H9 (cell line): ENCODE results near the gene PKNOX2. TPM values are rescaled to one million over a fixed set of nuclear protein-coding genes. Genes with fewer than 3 reads are reported as not detected.

Experiments used
- DNase-seq: peaks from one replicate; pipeline ENCODE4 v3.0.0-alpha.2; 2017
- H2AFZ ChIP-seq: one replicate; pipeline ENCODE4 v1.6.1; 2013; ENCODE audit warnings: mild to moderate bottlenecking, low read length, control low read depth, moderate library complexity
- H2AK5ac ChIP-seq: 2 replicates; pipeline ENCODE4 v1.6.1; 2013; ENCODE audit warnings: low read length, control low read depth, mixed read lengths; ENCODE audit not compliant: insufficient read length
- H2BK120ac ChIP-seq: one replicate; pipeline ENCODE4 v1.6.1; 2013; ENCODE audit warnings: low read depth, mild to moderate bottlenecking, low read length, control low read depth, inconsistent platforms; ENCODE audit not compliant: poor library complexity, severe bottlenecking
- H2BK12ac ChIP-seq: 2 replicates; pipeline ENCODE4 v1.6.1; 2013; ENCODE audit warnings: low read length, control low read depth, mixed read lengths, low read depth; ENCODE audit not compliant: insufficient read length
- H2BK15ac ChIP-seq: 2 replicates; pipeline ENCODE4 v1.6.1; 2013; ENCODE audit warnings: low read depth, low read length, control low read depth
- H2BK20ac ChIP-seq: one replicate; pipeline ENCODE4 v1.6.1; 2013; ENCODE audit warnings: low read depth, mild to moderate bottlenecking, low read length, control low read depth, inconsistent platforms; ENCODE audit not compliant: poor library complexity, severe bottlenecking
- H2BK5ac ChIP-seq: 2 replicates; pipeline ENCODE4 v1.6.1; 2013; ENCODE audit warnings: low read length, control low read depth, mixed read lengths; ENCODE audit not compliant: insufficient read length
- H3K14ac ChIP-seq: 2 replicates; pipeline ENCODE4 v1.6.1; 2013; ENCODE audit warnings: low read length, control low read depth; ENCODE audit not compliant: insufficient read depth
- H3K18ac ChIP-seq: 2 replicates; pipeline ENCODE4 v1.6.1; 2013; ENCODE audit warnings: low read depth, mild to moderate bottlenecking, mixed read lengths, low read length, control low read depth; ENCODE audit not compliant: insufficient read length
- H3K23ac ChIP-seq: 2 replicates; pipeline ENCODE4 v1.6.1; 2013; ENCODE audit warnings: low read length, control low read depth, mixed read lengths, low read depth; ENCODE audit not compliant: insufficient read length
- H3K23me2 ChIP-seq: 2 replicates; pipeline ENCODE4 v1.6.1; 2013; ENCODE audit warnings: low read depth, mild to moderate bottlenecking, mixed read lengths, low read length, control low read depth; ENCODE audit not compliant: insufficient read length, poor library complexity, severe bottlenecking
- H3K27ac ChIP-seq: 2 replicates; pipeline ENCODE4 v1.5.1; 2013; ENCODE audit warnings: low read length, control low read depth, mixed read lengths, low read depth; ENCODE audit not compliant: insufficient read length
- H3K27me3 ChIP-seq: 2 replicates; pipeline ENCODE4 v1.6.1; 2013; ENCODE audit warnings: low read length, control low read depth, inconsistent platforms; ENCODE audit not compliant: insufficient read depth
- H3K4ac ChIP-seq: 2 replicates; pipeline ENCODE4 v1.6.1; 2013; ENCODE audit warnings: low read depth, mild to moderate bottlenecking, control low read depth, inconsistent platforms, low read length, moderate library complexity
- H3K4me1 ChIP-seq: 2 replicates; pipeline ENCODE4 v1.6.1; 2013; ENCODE audit warnings: low read length, control low read depth, inconsistent platforms; ENCODE audit not compliant: insufficient read depth
- H3K4me2 ChIP-seq: 2 replicates; pipeline ENCODE4 v1.6.1; 2013; ENCODE audit warnings: low read length, control low read depth, mixed read lengths; ENCODE audit not compliant: insufficient read length, insufficient read depth
- H3K56ac ChIP-seq: 2 replicates; pipeline ENCODE4 v1.6.1; 2013; ENCODE audit warnings: low read depth, mild to moderate bottlenecking, mixed read lengths, low read length, control low read depth; ENCODE audit not compliant: insufficient read length
- H3K79me1 ChIP-seq: 2 replicates; pipeline ENCODE4 v1.6.1; 2013; ENCODE audit warnings: low read depth, mild to moderate bottlenecking, moderate library complexity, low read length, control low read depth, inconsistent platforms; ENCODE audit not compliant: insufficient read depth, poor library complexity, severe bottlenecking
- H3K79me2 ChIP-seq: 2 replicates; pipeline ENCODE4 v1.6.1; 2013; ENCODE audit warnings: low read length, control low read depth, inconsistent platforms; ENCODE audit not compliant: insufficient read depth
- H3K9ac ChIP-seq: 2 replicates; pipeline ENCODE4 v1.6.1; 2013; ENCODE audit warnings: low read length, control low read depth, mixed read lengths; ENCODE audit not compliant: insufficient read length; ENCODE audit errors: extremely low read depth
- H3K9me3 ChIP-seq: one replicate; pipeline ENCODE4 v1.6.1; 2013; ENCODE audit warnings: low read depth, low read length, inconsistent platforms; ENCODE audit not compliant: control insufficient read depth
- H3T11ph ChIP-seq: one replicate; pipeline ENCODE4 v1.6.1; 2013; ENCODE audit warnings: mild to moderate bottlenecking, low read length, control low read depth, inconsistent platforms
- H4K20me1 ChIP-seq: one replicate; pipeline ENCODE4 v1.6.1; 2013; ENCODE audit not compliant: control insufficient read depth, insufficient read length, insufficient read depth
- H4K5ac ChIP-seq: 2 replicates; pipeline ENCODE4 v1.6.1; 2013; ENCODE audit warnings: low read depth, mild to moderate bottlenecking, mixed read lengths, low read length, control low read depth; ENCODE audit not compliant: insufficient read length
- H4K8ac ChIP-seq: replicated peaks from 2 replicates; pipeline ENCODE4 v1.6.1; 2013; ENCODE audit warnings: low read length, control low read depth, mixed read lengths, low read depth; ENCODE audit not compliant: insufficient read length
- H4K91ac ChIP-seq: 2 replicates; pipeline ENCODE4 v1.6.1; 2013; ENCODE audit warnings: low read depth, mild to moderate bottlenecking, moderate library complexity, mixed read lengths, low read length, control low read depth; ENCODE audit not compliant: insufficient read length
- H3K27ac Mint-ChIP-seq, 3 experiments: 2 replicates in 2 of 3; 3 replicates in 1 of 3; pipeline ENCODE4 v1.8.0; 2020 to 2021; ENCODE audit warnings: mixed read lengths in 3 of 3, mild to moderate bottlenecking in 1 of 3, moderate library complexity in 1 of 3
- H3K27me3 Mint-ChIP-seq: 2 replicates; pipeline ENCODE4 v1.8.0; 2021; ENCODE audit warnings: low read depth, mild to moderate bottlenecking, moderate library complexity, mixed read lengths
- H3K36me3 Mint-ChIP-seq, 3 experiments: 2 replicates in 2 of 3; 3 replicates in 1 of 3; pipeline ENCODE4 v1.8.0; 2020 to 2021; ENCODE audit warnings: low read depth in 3 of 3, mixed read lengths in 3 of 3; ENCODE audit not compliant: insufficient read depth in 1 of 3
- H3K4me1 Mint-ChIP-seq, 2 experiments: 2 replicates each; pipeline ENCODE4 v1.8.0; 2020; ENCODE audit warnings: mixed read lengths in 2 of 2
- H3K4me3 Mint-ChIP-seq, 2 experiments: 2 replicates in 1 of 2; 3 replicates in 1 of 2; pipeline ENCODE4 v1.8.0; 2020 to 2021; ENCODE audit warnings: mild to moderate bottlenecking in 2 of 2, mixed read lengths in 2 of 2, moderate library complexity in 1 of 2
- H3K9me3 Mint-ChIP-seq, 2 experiments: 2 replicates in 1 of 2; 3 replicates in 1 of 2; pipeline ENCODE4 v1.8.0; 2020; ENCODE audit warnings: mild to moderate bottlenecking in 2 of 2, mixed read lengths in 2 of 2, moderate library complexity in 1 of 2
- WGBS: extraction: QIAGEN DNeasy Blood & Tissue Kit; methylation state at CpG from one replicate; pipeline ENCODE4 v1.1.7; 2013; ENCODE audit warnings: missing lambda C conversion rate, low lambda C conversion rate, mixed read lengths; ENCODE audit not compliant: insufficient read length; ENCODE audit errors: extremely low coverage; 5-methylcytosine and 5-hydroxymethylcytosine counted together
- total RNA-seq: library from RNA; stranded (reverse); gene quantifications from 2 replicates; pipeline ENCODE4 v1.2.1, GENCODE V29; 2021
- TF ChIP-seq, protein P1 (sequence below): fragments of 200-600 bp; sonication (generic); conservative IDR thresholded peaks from 3 replicates; pipeline ENCODE4 v1.8.0; 2021; ENCODE audit warnings: antibody characterized with exemption, mild to moderate bottlenecking

Gene PKNOX2
- total RNA-seq, 1 experiment from 2014 or later: 1.3 TPM

GRCh38 chr11:125177543-125177942, 13.0 kb downstream of the PKNOX2 start:
- H3K4me3 Mint-ChIP-seq: no peak overlapping the region; a peak in 1 of 5 replicates
- Histone ChIP-seq H3T11ph (no peak overlapping the region), H2BK5ac (no peak overlapping the region), H3K56ac (no peak overlapping the region), H2AK5ac (no peak overlapping the region), H4K91ac (no peak overlapping the region), H2BK120ac (no peak overlapping the region), H3K4me2 (no peak overlapping the region), H4K5ac (no peak overlapping the region), H2BK20ac (no peak overlapping the region), H3K27ac (no peak overlapping the region), H3K4ac (no peak overlapping the region), H2BK15ac (no peak overlapping the region), H3K14ac (no peak overlapping the region), H2AFZ (no peak overlapping the region), H3K9me3 (no peaks in the 10 kb centered on the region), H3K79me1 (no peaks in the 10 kb centered on the region), H3K27me3 (no peaks in the 10 kb centered on the region; the same call in 1 of the 2 replicates), H4K8ac (no peak overlapping the region), H3K23ac (no peak overlapping the region), H3K9ac (no peak overlapping the region), H2BK12ac (no peak overlapping the region), H3K4me1 (peaks cover 2% of the 10 kb centered on the region; the same call in 1 of the 2 replicates), H3K79me2 (no peaks in the 10 kb centered on the region), H3K23me2 (no peaks in the 10 kb centered on the region), H3K18ac (no peak overlapping the region), H4K20me1 (no peaks in the 10 kb centered on the region)
- H3K9me3 Mint-ChIP-seq: no peaks in the 10 kb centered on the region
- peaks cover 58% of the 10 kb centered on the region for H3K27me3 Mint-ChIP-seq
- TF ChIP-seq, protein P1, sequence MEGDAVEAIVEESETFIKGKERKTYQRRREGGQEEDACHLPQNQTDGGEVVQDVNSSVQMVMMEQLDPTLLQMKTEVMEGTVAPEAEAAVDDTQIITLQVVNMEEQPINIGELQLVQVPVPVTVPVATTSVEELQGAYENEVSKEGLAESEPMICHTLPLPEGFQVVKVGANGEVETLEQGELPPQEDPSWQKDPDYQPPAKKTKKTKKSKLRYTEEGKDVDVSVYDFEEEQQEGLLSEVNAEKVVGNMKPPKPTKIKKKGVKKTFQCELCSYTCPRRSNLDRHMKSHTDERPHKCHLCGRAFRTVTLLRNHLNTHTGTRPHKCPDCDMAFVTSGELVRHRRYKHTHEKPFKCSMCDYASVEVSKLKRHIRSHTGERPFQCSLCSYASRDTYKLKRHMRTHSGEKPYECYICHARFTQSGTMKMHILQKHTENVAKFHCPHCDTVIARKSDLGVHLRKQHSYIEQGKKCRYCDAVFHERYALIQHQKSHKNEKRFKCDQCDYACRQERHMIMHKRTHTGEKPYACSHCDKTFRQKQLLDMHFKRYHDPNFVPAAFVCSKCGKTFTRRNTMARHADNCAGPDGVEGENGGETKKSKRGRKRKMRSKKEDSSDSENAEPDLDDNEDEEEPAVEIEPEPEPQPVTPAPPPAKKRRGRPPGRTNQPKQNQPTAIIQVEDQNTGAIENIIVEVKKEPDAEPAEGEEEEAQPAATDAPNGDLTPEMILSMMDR: no peak
- H3K27ac Mint-ChIP-seq: no peak overlapping the region
- no peaks in the 10 kb centered on the region for H3K36me3 Mint-ChIP-seq
- no CpG with 5 or more reads among the region's 3 CpGs for WGBS
- no peak for DNase-seq
- peaks cover 45 to 55% of the 10 kb centered on the region in 2 experiments for H3K4me1 Mint-ChIP-seq
